ENCODE data around the gene ADGRD2.

The ADGRD2 gene

GRCh38 chr9:124502711-124503702 is 52.8 kb downstream of the ADGRD2 start:
- no peak for TF ChIP-seq CTCF (conservative IDR thresholded peaks at IDR 0.05; ENCODE audit: low read depth)
- no peak overlapping the region for H3K27ac ChIP-seq
- POLR2A ChIA-PET (ENCODE audit: low non-redundant PET), result no interaction called here
- no peak for DNase-seq (ENCODE audit: low spot score)
- CTCF ChIA-PET, result interaction anchor here (0.6 kb wide), 1 partner anchor 1226 kb away, joined by 5 read pairs; no protein-coding TSS in a partner anchor

- POLR2A ChIA-PET (ENCODE audit: low non-redundant PET), result no interaction called here
- no peak for TF ChIP-seq CTCF (conservative IDR thresholded peaks at IDR 0.05; ENCODE audit: low read depth)
- H3K27ac ChIP-seq, result no peak overlapping the region
- no peak for DNase-seq (ENCODE audit: low spot score)
- CTCF ChIA-PET, result interaction anchor here (0.7 kb wide), 2 partner anchors 208 to 457 kb away, joined by 3 to 4 read pairs; no protein-coding TSS in a partner anchor
Measured at GRCh38 chr9:124503713-124504529, 53.7 kb downstream of the ADGRD2 start.

- no peak for DNase-seq (ENCODE audit: low spot score)
- POLR2A ChIA-PET (ENCODE audit: low non-redundant PET), result no interaction called here
- H3K27ac ChIP-seq, result no peak overlapping the region
- CTCF ChIA-PET, result interaction anchor here (0.7 to 1.0 kb wide), 2 partner anchors 85 to 207 kb away, joined by 4 read pairs; no protein-coding TSS in a partner anchor
- TF ChIP-seq CTCF (conservative IDR thresholded peaks at IDR 0.05; ENCODE audit: low read depth), result no peak
Measured at GRCh38 chr9:124504530-124505005, 54.3 kb downstream of the ADGRD2 start.

GRCh38 chr9:124505006-124505900 is 55.0 kb downstream of the ADGRD2 start:
- ChIA-PET POLR2A (ENCODE audit: low non-redundant PET) (no interaction called here), CTCF (interaction anchor here (1.0 to 1.5 kb wide), 3 partner anchors 10 to 86 kb away, joined by 3 to 5 read pairs (median 4); no protein-coding TSS in a partner anchor)
- H3K27ac ChIP-seq, result no peak overlapping the region
- TF ChIP-seq CTCF (conservative IDR thresholded peaks at IDR 0.05; ENCODE audit: low read depth), result no peak
- no peak for DNase-seq (ENCODE audit: low spot score)

- ChIA-PET CTCF (interaction anchor here (1.0 to 1.5 kb wide), 3 partner anchors 9 to 31 kb away, joined by 3 to 5 read pairs (median 3); no protein-coding TSS in a partner anchor), POLR2A (ENCODE audit: low non-redundant PET) (no interaction called here)
- H3K27ac ChIP-seq, result no peak overlapping the region
- TF ChIP-seq CTCF (conservative IDR thresholded peaks at IDR 0.05; ENCODE audit: low read depth), result no peak
- DNase-seq (ENCODE audit: low spot score), result no peak
Measured at GRCh38 chr9:124505901-124506346, 55.7 kb downstream of the ADGRD2 start.

Data from RWPE1 (cell line).